Endothelial cell of umbilical vein (primary cell): ENCODE results near the gene JADE1. TPM values are rescaled to one million over a fixed set of nuclear protein-coding genes. Genes with fewer than 3 reads are reported as not detected.

Source experiments
- BruUV-seq: library from RNA; stranded (reverse); fragments of 400-500 nt; replicated peaks from 2 replicates; lab custom pipeline; 2021; lab: Mats Ljungman, UMichigan
- CTCF ChIA-PET: fragments of 300-600, 350-600 bp; sonication (Branson Sonifier 250); formaldehyde crosslinking; loops from one replicate; lab custom pipeline; 2021; ENCODE audit warnings: antibody characterized with exemption, inconsistent platforms; lab: Charles Lee
- POLR2A ChIA-PET: fragments of 300-600, 350-600 bp; sonication (Branson Sonifier 250); formaldehyde crosslinking; loops from one replicate; lab custom pipeline; 2021; ENCODE audit warnings: antibody characterized with exemption, inconsistent platforms; lab: Charles Lee
- DNase-seq: peaks from one replicate; pipeline ENCODE4 v3.0.0-alpha.2; 2011; ENCODE audit warnings: low read depth, low spot score
- FAIRE-seq: peaks from 2 replicates; lab custom pipeline; 2011; peaks lifted over from hg19 to GRCh38; lab: Jason Lieb, UNC
- H2AFZ ChIP-seq: 2 replicates; pipeline ENCODE4 v1.6.0; 2012; ENCODE audit warnings: low read depth, low read length, control low read depth, inconsistent platforms
- H3K27ac ChIP-seq: 2 replicates; pipeline ENCODE4 v1.5.1; 2011; ENCODE audit warnings: low read depth, mild to moderate bottlenecking, control low read depth, low read length, moderate library complexity; ENCODE audit not compliant: insufficient read depth
- H3K27me3 ChIP-seq, 2 experiments: 2 replicates each; pipeline versions ENCODE4 v1.6.0 to v1.6.1; 2011; ENCODE audit warnings: low read length in 2 of 2, mixed read lengths in 1 of 2; ENCODE audit not compliant: control insufficient read depth in 2 of 2, insufficient read depth in 2 of 2
- H3K36me3 ChIP-seq, 2 experiments: 2 replicates in 1 of 2; 3 replicates in 1 of 2; pipeline ENCODE4 v1.5.1; 2011; ENCODE audit warnings: low read length in 2 of 2, mild to moderate bottlenecking in 1 of 2, moderate library complexity in 1 of 2; ENCODE audit not compliant: control insufficient read depth in 2 of 2, insufficient read depth in 2 of 2; ENCODE audit errors: extremely low read depth in 1 of 2
- H3K4me1 ChIP-seq: 3 replicates; pipeline ENCODE4 v1.5.1; 2011; ENCODE audit warnings: mild to moderate bottlenecking, low read length; ENCODE audit not compliant: control insufficient read depth, insufficient read depth; ENCODE audit errors: extremely low read depth
- H3K4me2 ChIP-seq: 2 replicates; pipeline ENCODE4 v1.6.1; 2011; ENCODE audit warnings: low read length, control low read depth, mixed read lengths; ENCODE audit not compliant: insufficient read depth
- H3K4me3 ChIP-seq, 3 experiments: fragments of 200-600 bp in 1 of 3; sonication (generic), shearing (Covaris generic) in 1 of 3; replicated peaks in 1 of 3; 2 replicates each; pipeline ENCODE4 v1.5.1; 2011 to 2016; ENCODE audit warnings: control low read depth in 3 of 3, low read length in 3 of 3, mild to moderate bottlenecking in 2 of 3, inconsistent platforms in 1 of 3, low read depth in 1 of 3, moderate library complexity in 1 of 3; ENCODE audit not compliant: insufficient read depth in 1 of 3
- H3K79me2 ChIP-seq: 2 replicates; pipeline ENCODE4 v1.6.0; 2012; ENCODE audit warnings: low read length, inconsistent platforms; ENCODE audit not compliant: control insufficient read depth, insufficient read depth
- H3K9ac ChIP-seq: replicated peaks from 2 replicates; pipeline ENCODE3; 2011; ENCODE audit warnings: low read length, control low read depth; ENCODE audit not compliant: insufficient read depth; ENCODE audit errors: extremely low read depth
- H3K9me1 ChIP-seq: replicated peaks from 3 replicates; pipeline ENCODE4 v1.6.0; 2011; ENCODE audit warnings: mild to moderate bottlenecking, low read length; ENCODE audit not compliant: control insufficient read depth, insufficient read depth; ENCODE audit errors: extremely low read depth
- H3K9me3 ChIP-seq: replicated peaks from 2 replicates; pipeline ENCODE4 v1.5.1; 2012; ENCODE audit warnings: low read length, inconsistent platforms; ENCODE audit not compliant: control insufficient read depth, insufficient read depth
- H4K20me1 ChIP-seq: replicated peaks from 2 replicates; pipeline ENCODE3; 2011; ENCODE audit warnings: mild to moderate bottlenecking, low read length; ENCODE audit not compliant: control insufficient read depth, insufficient read depth; ENCODE audit errors: extremely low read depth
- EZH2 ChIP-seq: IDR thresholded peaks from 2 replicates; pipeline ENCODE4 v1.6.1; 2012; ENCODE audit warnings: borderline replicate concordance, low read depth, mild to moderate bottlenecking, moderate library complexity, low read length, inconsistent platforms; ENCODE audit not compliant: severe bottlenecking
- JUN ChIP-seq: IDR thresholded peaks from 2 replicates; pipeline ENCODE4 v1.6.1; 2011; ENCODE audit warnings: borderline replicate concordance, low read depth; ENCODE audit not compliant: insufficient read length, insufficient read depth
- MYC ChIP-seq: IDR thresholded peaks from one replicate; pipeline ENCODE4 v1.6.1; 2011; ENCODE audit warnings: mild to moderate bottlenecking, low read depth, low read length
- dilution Hi-C: fragments of 300-500 bp; cut with MboI; formaldehyde crosslinking; loops from one replicate; pipeline ENCODE4 v1.15.0; 2019; ENCODE audit warnings: low sequenced_read_pairs; ENCODE audit not compliant: extremely low pct_ligation_motif_present
- intact Hi-C: fragments of 100-400 bp; cut with micrococcal nuclease; formaldehyde crosslinking; loops from one replicate; pipeline ENCODE4 v1.10.0; 2022
- polyA plus RNA-seq, 4 experiments: library from polyadenylated mRNA; depleted of rRNA in 3 of 4; stranded (reverse) in 3 of 4; unstranded in 1 of 4; fragments of >200 nt; gene quantifications; 2 replicates each; pipeline versions ENCODE4 v1.2.1 to v1.2.3, GENCODE V29; 2011 to 2012; ENCODE audit warnings: missing spikeins in 1 of 4
- total RNA-seq: library from RNA; stranded (reverse); gene quantifications from 2 replicates; pipeline ENCODE4 v1.2.3, GENCODE V29; 2021

JADE1 gene
- total and polyA plus RNA-seq, 2 donors (not counting 3 experiments of a cell fraction or from before 2014, with no cell fraction given) = 13.6 to 45.6 TPM

DNA sequence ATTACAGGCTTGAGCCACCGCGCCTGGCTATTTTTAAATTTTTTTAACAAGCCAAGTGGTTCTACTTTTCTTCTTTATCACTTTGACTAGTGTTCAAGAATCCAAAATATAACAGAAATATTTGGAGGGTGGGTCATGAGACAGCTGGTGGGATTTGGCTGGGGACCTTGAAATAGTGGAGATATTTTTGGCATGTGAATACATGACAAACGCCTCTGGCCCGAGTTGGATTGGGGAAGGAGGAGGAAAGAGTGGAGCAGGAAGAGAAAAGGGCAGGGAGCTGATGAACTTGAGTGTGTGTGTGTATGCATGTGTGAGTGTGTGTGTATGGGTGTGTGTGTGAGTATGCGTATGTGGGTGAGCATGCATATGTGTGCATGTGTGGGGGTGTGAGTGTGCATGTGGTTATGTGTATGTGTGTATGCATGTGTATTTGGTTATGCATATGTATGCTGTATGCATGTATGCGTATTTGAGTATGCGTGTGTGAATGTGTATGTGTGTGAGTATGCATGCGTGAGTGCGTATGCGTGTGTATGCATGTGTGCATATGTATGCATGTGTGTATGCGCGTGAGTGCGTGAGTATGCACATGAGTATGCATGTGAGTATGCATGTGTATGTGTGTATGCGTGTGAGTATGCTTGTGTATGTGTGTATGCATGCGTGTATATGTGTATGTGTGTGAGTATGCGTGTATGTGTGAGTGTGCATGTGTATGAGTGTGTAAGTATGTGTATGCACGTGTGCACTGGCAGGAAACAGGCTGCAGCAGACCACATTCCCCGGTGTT, 49.6 kb downstream of the JADE1 start:
- Histone ChIP-seq H3K79me2 (peaks cover 2% of the 10 kb centered on the region), H3K9me3 (no peaks in the 10 kb centered on the region), H3K9me1 (no peaks in the 10 kb centered on the region), H3K27ac (no peak overlapping the region), H3K4me1 (peaks cover 11% of the 10 kb centered on the region), H3K4me2 (no peak overlapping the region), H3K27me3 (no peaks in the 10 kb centered on the region), H3K36me3 (peaks cover 28 to 37% of the 10 kb centered on the region in 2 experiments), H3K4me3 (no peak overlapping the region), H2AFZ (no peak overlapping the region), H3K9ac (no peak overlapping the region), H4K20me1 (no peaks in the 10 kb centered on the region)
- DNase-seq (no peak), FAIRE-seq (no peak)
- TF ChIP-seq EZH2 (no peak), MYC (no peak), JUN (no peak)
- intact Hi-C loops = no loop called here
- POLR2A ChIA-PET = no interaction called here
- BruUV-seq = no TSS peak
- CTCF ChIA-PET = no interaction called here
- dilution Hi-C loops = no loop called here

DNA sequence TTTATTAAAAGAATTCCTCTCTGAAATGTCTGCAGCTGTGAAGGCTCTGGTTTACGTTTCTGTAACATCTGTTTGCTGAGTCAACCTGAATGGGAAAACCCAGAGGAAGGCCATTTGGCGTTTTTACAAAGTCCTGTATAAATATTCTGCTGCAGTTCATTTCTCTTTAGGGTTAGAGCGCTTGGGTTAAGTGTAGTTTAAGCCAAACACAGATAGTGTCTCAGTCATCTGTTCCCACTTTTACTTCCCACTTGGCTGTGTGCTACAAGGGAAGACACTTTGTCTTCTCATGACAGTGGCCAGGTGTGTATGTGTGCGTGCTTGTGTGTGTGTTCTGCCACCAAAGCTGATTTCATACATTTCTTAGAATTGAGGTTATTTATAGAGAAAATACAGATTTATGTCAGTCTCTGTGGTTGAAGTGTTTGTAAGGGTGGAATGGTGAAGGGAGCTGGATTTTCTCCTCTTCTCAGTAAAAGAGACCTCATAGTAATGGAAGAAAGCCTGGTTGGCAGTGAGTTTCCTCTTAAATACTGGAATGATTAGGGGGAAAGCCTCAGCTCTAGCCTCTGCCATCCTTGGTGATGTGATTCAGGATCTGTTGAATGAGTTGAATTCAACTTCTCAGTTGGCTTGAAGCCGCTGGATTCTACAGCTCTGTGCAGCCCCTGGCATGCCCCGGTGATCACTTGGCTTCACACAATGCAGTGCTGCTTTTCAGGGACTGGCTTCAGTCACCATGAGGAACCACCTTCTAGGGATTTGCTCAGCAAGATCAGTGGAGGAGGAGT, 50.6 kb downstream of the JADE1 start:
- no peak for FAIRE-seq
- H3K79me2 ChIP-seq = peaks cover under 1% of the 10 kb centered on the region
- H3K4me2 ChIP-seq = no peak overlapping the region
- peaks cover 28 to 40% of the 10 kb centered on the region in 2 experiments for H3K36me3 ChIP-seq
- no peaks in the 10 kb centered on the region for H3K9me3 ChIP-seq
- no peaks in the 10 kb centered on the region for H3K9me1 ChIP-seq
- dilution Hi-C loops = no loop called here
- no peak overlapping the region for H3K4me3 ChIP-seq
- intact Hi-C loops = loop anchor here (5.0 kb wide), 1 partner anchor 338 kb away; no protein-coding TSS in a partner anchor
- no peaks in the 10 kb centered on the region for H3K27me3 ChIP-seq
- ChIA-PET POLR2A (no interaction called here), CTCF (interaction anchor here (1.2 kb wide), 1 partner anchor 48 kb away, joined by 3 read pairs; no protein-coding TSS in a partner anchor)
- no peak for TF ChIP-seq MYC
- peak; percentile 17 for DNase-seq
- H4K20me1 ChIP-seq = no peaks in the 10 kb centered on the region
- H3K9ac ChIP-seq = no peak overlapping the region
- no TSS peak for BruUV-seq
- peaks cover 11% of the 10 kb centered on the region for H3K4me1 ChIP-seq
- H2AFZ ChIP-seq = no peak overlapping the region
- no peak overlapping the region for H3K27ac ChIP-seq
